Pancreas (tissue), 10 donors: ENCODE results near the gene HDAC4. TPM values are rescaled to one million over a fixed set of nuclear protein-coding genes. Genes with fewer than 3 reads are reported as not detected.

Source experiments
- ATAC-seq, 4 donors: fragments of 200-7000 bp; cut with Tn5 transposase; one replicate each; pipeline versions ENCODE4 v1.8.0 to v1.9.1; 2020; ENCODE audit warnings: mild to moderate bottlenecking in 4 of 4, moderate library complexity in 4 of 4
- DNase-seq, 6 donors: peaks; one replicate each; pipeline ENCODE4 v3.0.0-alpha.2; 2020
- FAIRE-seq: peaks from 2 replicates; lab custom pipeline; 2012; peaks lifted over from hg19 to GRCh38; lab: Jason Lieb, UNC
- H3K27ac ChIP-seq, 4 donors: fragments of 200-600 bp; sonication (generic); 1 replicate in 3 of 4; 2 replicates in 1 of 4; pipeline versions ENCODE4 v1.5.0 to v1.8.0; 2020
- H3K27me3 ChIP-seq, 4 donors: fragments of 200-600 bp; one replicate each; pipeline ENCODE4 v1.8.0; 2021
- H3K36me3 ChIP-seq, 3 donors: fragments of 200-600 bp; sonication (generic) in 1 of 3; one replicate each; pipeline versions ENCODE4 v1.5.0 to v1.8.0; 2020 to 2021
- H3K4me1 ChIP-seq, 3 donors: fragments of 200-600 bp; one replicate each; pipeline ENCODE4 v1.8.0; 2021
- H3K4me3 ChIP-seq, 4 donors: fragments of 200-600 bp; sonication (generic) in 2 of 4; one replicate each; pipeline versions ENCODE4 v1.5.0 to v1.8.0; 2020 to 2021
- H3K9me3 ChIP-seq, 4 donors: fragments of 200-600 bp; one replicate each; pipeline ENCODE4 v1.8.0; 2021
- WGBS, 2 donors: extraction: QIAGEN DNeasy Blood & Tissue Kit; methylation state at CpG; one replicate each; pipeline ENCODE4 v1.1.7; 2013; 5-methylcytosine and 5-hydroxymethylcytosine counted together
- intact Hi-C, 3 donors: fragments of 100-400 bp; cut with DNase I; formaldehyde crosslinking; loops; one replicate each; pipeline versions ENCODE4 v1.11.1 to v1.14.2; 2022
- polyA plus RNA-seq, 2 donors: library from polyadenylated mRNA; stranded (reverse); fragments of 200-250 nt; gene quantifications; one replicate each; pipeline ENCODE4 v1.2.3, GENCODE V29; 2013
- total RNA-seq, 6 donors: library from RNA; stranded (reverse); fragmentation: NEBNext Ultra II Directional in 4 of 6; extraction: Animal tissue kit (Norgen Biotek cat#: 25700) in 4 of 6; gene quantifications; one replicate each; pipeline versions ENCODE4 v1.2.1 to v1.2.4, GENCODE V29; 2021 to 2023
- TF ChIP-seq, protein P1 (sequence below), 4 donors: fragments of 200-600 bp; sonication (generic) in 3 of 4; IDR thresholded peaks; one replicate each; pipeline versions ENCODE4 v1.5.0 to v1.8.0; 2021; ENCODE audit warnings: antibody characterized with exemption in 4 of 4
- donor health status: healthy with polysubstance abuse.
- donor health status: DM: no; HTN: no; CAD: no; lungs with moderate emphysema.
- donor health status: DM: no; HTN: no; CAD: no.
- donor health status: control.
- donor health status: control.
- donor health status: Bipolar disorder and iron deficiency.
- donor health status: DM: yes; HTN: yes; CAD: no.
- donor health status: DM: no; HTN: no; CAD: no.
- donor health status: DM: no; HTN: no; CAD: no.
- donor health status: DM: yes; HTN: yes; CAD: no.

The HDAC4 gene
- total and polyA plus RNA-seq, 8 donors = 8.2 to 31.8 (median 16.6) TPM

DNA sequence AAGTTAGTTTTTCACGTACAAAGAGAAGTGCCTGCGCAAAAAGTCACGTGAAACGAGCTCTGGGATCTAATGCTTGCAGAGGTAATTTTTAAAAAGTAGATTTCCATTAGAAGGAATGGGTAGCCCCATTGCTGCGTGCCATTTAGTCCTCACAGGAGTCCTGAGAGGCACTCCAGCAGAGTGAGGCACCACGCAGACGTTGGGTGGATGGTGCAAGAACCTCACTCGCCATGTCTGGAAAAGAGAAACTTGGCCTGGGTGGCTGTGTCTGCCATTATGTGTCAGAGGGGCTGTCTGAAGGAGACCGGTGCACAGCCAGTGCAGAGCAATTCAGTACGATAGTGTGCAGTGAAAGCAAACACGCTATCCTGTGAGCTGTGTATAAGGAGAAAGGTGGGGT is 1.8 kb upstream of the HDAC4 start:
- Histone ChIP-seq H3K9me3 (no peaks in the 10 kb centered on the region), H3K27me3 (no peaks in the 10 kb centered on the region), H3K36me3 (no peaks in the 10 kb centered on the region), H3K4me3 (no peak overlapping the region), H3K27ac (no peak overlapping the region), H3K4me1 (peaks cover 0 to 7% (median 5%) of the 10 kb centered on the region in 3 donors)
- intact Hi-C loops = no loop called here
- FAIRE-seq = no peak
- WGBS, 2 donors = 95 to 97% methylated on average over 11 of the region's 11 CpGs
- DNase-seq = peak in 1 of 6 donors; percentile 44
- TF ChIP-seq, protein P1, sequence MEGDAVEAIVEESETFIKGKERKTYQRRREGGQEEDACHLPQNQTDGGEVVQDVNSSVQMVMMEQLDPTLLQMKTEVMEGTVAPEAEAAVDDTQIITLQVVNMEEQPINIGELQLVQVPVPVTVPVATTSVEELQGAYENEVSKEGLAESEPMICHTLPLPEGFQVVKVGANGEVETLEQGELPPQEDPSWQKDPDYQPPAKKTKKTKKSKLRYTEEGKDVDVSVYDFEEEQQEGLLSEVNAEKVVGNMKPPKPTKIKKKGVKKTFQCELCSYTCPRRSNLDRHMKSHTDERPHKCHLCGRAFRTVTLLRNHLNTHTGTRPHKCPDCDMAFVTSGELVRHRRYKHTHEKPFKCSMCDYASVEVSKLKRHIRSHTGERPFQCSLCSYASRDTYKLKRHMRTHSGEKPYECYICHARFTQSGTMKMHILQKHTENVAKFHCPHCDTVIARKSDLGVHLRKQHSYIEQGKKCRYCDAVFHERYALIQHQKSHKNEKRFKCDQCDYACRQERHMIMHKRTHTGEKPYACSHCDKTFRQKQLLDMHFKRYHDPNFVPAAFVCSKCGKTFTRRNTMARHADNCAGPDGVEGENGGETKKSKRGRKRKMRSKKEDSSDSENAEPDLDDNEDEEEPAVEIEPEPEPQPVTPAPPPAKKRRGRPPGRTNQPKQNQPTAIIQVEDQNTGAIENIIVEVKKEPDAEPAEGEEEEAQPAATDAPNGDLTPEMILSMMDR (IDR thresholded peaks at IDR 0.05) = no peak
- no peak for ATAC-seq

DNA sequence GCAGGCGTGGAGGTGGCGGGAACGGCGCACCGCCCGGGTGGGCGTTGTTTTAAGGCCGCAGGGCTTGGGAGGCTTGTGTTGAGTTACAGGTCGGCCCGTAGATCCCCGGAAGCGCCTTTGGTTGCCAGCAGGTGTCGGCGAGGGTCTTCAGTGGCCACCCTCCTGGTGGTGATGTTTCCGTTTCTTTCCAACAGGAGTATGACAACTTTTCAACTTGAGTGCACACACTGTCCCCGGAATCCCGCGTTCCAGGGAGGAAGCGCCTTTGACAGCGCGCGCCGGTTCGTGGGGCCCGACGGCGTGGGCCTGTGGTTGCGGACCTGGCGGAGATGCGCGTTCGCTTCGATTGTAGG is 1.0 kb upstream of the HDAC4 start:
- peaks cover 0 to 7% (median 5%) of the 10 kb centered on the region in 3 donors for H3K4me1 ChIP-seq
- H3K36me3 ChIP-seq = no peaks in the 10 kb centered on the region
- H3K9me3 ChIP-seq = no peaks in the 10 kb centered on the region
- ATAC-seq (peak; percentile 2 to 22 (median 6)), DNase-seq (peak in 1 of 6 donors; percentile 75), FAIRE-seq (no peak)
- H3K27ac ChIP-seq = peak overlapping the region; percentile 97 to 100 (median 100)
- WGBS, 2 donors = 0 to 1% methylated on average over 27 to 33 of the region's 33 CpGs
- peak overlapping the region; percentile 50 to 77 (median 68) for H3K4me3 ChIP-seq
- intact Hi-C loops = no loop called here
- no peaks in the 10 kb centered on the region for H3K27me3 ChIP-seq
- TF ChIP-seq, protein P1 (IDR thresholded peaks at IDR 0.05) = no peak

DNA sequence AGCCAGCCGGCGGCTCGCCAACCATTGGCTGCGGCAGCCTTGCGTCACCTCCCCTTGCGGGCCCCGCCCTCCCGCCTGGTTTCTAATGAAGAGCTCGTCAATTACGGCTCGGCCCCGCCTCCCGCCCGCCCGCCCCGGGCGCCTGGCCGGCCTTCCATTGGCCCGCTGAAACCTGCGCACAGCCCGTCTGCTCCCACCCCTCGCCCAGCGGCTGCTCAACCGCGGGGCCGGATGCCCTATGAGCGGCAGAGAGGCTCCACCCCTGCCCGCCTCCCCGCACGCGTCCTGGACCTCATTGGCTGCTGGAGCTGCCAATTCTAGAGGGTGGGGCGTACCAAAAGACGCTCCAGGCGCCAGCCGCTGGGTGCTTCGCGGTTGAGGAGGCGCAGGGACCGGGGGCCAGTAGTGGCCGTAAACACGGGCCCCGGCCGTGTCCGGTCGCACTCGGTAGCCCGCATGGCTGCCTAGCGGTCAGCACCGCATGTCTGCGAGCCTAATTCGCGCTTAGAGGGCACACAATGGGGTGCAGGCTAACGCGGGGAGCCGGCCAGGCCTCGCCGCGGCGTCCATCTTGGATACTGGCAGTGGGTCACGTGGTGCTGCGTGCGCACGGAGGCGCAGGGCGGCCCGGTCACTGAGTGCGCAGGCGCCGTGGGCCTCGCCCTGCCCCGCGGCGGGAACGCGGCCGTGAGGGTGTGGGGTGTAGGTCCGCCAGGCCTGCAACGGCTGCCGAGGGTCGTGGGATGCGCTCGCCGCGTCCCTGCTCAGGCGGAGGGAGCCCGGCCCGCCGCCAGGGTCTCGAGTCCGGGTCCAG is 454 bp upstream of the HDAC4 start:
- FAIRE-seq = peak; percentile 53
- H3K36me3 ChIP-seq = no peaks in the 10 kb centered on the region
- peak; percentile 99 to 100 (median 100) for DNase-seq

DNA sequence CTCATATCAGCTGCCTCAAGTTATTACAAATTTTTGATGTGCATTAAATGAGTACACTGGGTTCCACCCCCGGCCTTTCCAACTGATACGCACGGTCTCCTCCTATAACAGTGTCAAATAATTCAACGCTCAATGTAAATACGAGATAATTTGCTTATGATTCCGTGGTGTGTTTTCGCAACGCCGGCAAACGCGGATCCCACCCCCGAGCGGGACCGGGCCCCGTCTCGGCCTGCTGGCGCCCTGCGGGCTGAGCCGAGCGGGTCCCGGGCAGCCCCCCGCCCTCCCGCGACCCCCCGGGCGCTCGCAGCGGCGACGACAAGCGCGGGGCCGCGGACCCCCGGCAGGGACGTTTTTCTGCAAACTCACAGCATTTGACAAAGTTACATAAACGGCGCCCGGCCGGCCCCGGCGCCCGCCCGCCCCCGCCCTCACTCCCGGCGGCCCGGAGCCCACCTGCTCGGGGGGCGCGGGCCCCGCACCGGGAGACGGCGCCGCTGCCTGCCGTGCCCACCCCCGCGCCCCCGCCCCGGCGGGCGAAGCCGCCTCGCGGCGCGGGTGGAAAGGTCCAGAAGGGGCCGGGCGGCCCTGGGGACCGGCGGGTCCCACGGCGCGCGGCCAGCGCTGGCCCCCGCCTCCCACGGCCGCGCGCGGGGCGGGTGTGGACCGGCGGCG is 762 bp downstream of the HDAC4 start:
- DNase-seq = peak in 1 of 6 donors; percentile 61
- H3K27ac ChIP-seq = no peak overlapping the region
- intact Hi-C loops = loop anchor here in 1 of 3 donors (5.0 kb wide), 1 partner anchor 253 kb away; no protein-coding TSS in a partner anchor

More for the DNA sequence above, 454 bp upstream of the HDAC4 start:
- peaks cover 0 to 7% (median 5%) of the 10 kb centered on the region in 3 donors for H3K4me1 ChIP-seq
- intact Hi-C loops = no loop called here
- TF ChIP-seq, protein P1 (IDR thresholded peaks at IDR 0.05) = no peak
- 0% methylated on average over 58 to 90 of the region's 90 CpGs for WGBS, 2 donors
- no peaks in the 10 kb centered on the region for H3K27me3 ChIP-seq
- ATAC-seq = peak; percentile 92 to 96 (median 93)
- H3K4me3 ChIP-seq = peak overlapping the region; percentile 50 to 77 (median 68)
- no peaks in the 10 kb centered on the region for H3K9me3 ChIP-seq
- H3K27ac ChIP-seq = peak overlapping the region; percentile 97 to 100 (median 100)

More for the DNA sequence above, 762 bp downstream of the HDAC4 start:
- H3K4me3 ChIP-seq = peak overlapping the region; percentile 10 to 58 (median 46)
- TF ChIP-seq, protein P1 (IDR thresholded peaks at IDR 0.05) = no peak
- FAIRE-seq (no peak), ATAC-seq (no peak)
- peaks cover 0 to 7% (median 5%) of the 10 kb centered on the region in 3 donors for H3K4me1 ChIP-seq
- no peaks in the 10 kb centered on the region for H3K27me3 ChIP-seq
- no peaks in the 10 kb centered on the region for H3K36me3 ChIP-seq
- WGBS, 2 donors = 0% methylated on average over 47 to 87 of the region's 87 CpGs
- no peaks in the 10 kb centered on the region for H3K9me3 ChIP-seq
